H1 (cell line): Measurements from ENCODE around the gene PANX2.

Source experiments
- POLR2AphosphoS5 ChIP-seq: IDR thresholded peaks from 2 replicates; pipeline ENCODE4 v1.6.1; 2011; ENCODE audit warnings: low read depth, low read length
- ZNF274 ChIP-seq: IDR thresholded peaks from 2 replicates; pipeline ENCODE4 v1.7.0; 2012; ENCODE audit warnings: low read length, borderline replicate concordance; ENCODE audit errors: extremely low read depth
- TF ChIP-seq, protein P1 (sequence below), 3 experiments: IDR thresholded peaks; 1 replicate in 2 of 3; 2 replicates in 1 of 3; pipeline versions ENCODE4 v1.5.1 to v1.6.1; 2011; ENCODE audit warnings: low read length in 3 of 3, mild to moderate bottlenecking in 3 of 3, inconsistent platforms in 2 of 3, low read depth in 1 of 3, moderate library complexity in 1 of 3; ENCODE audit not compliant: insufficient read depth in 1 of 3; ENCODE audit errors: control extremely low read depth in 1 of 3
- TF ChIP-seq, protein P2 (sequence below): IDR thresholded peaks from 2 replicates; pipeline ENCODE4 v1.6.1; 2011; ENCODE audit warnings: low read depth, mild to moderate bottlenecking, low read length; ENCODE audit not compliant: insufficient read depth

DNA sequence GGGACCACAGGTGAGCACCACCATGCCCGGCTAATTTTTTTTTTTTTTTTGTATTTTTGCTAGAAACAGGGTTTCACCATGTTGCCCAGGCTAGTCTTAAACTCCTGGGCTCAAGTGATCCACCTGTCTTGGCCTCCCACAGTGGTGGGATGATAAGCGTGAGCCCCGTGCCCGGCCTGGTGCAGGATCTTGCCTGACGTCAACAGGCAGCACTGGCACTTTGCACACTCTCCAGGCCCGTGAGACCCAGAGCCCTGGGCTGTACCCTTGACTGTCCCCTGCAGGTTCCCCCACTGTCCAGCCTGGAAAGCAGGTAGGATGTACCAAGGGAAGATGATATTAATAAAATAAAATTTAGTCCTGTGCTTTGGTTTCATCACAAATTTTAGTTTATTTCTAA, 29.1 kb upstream of the PANX2 start:
- TF ChIP-seq, protein P1, sequence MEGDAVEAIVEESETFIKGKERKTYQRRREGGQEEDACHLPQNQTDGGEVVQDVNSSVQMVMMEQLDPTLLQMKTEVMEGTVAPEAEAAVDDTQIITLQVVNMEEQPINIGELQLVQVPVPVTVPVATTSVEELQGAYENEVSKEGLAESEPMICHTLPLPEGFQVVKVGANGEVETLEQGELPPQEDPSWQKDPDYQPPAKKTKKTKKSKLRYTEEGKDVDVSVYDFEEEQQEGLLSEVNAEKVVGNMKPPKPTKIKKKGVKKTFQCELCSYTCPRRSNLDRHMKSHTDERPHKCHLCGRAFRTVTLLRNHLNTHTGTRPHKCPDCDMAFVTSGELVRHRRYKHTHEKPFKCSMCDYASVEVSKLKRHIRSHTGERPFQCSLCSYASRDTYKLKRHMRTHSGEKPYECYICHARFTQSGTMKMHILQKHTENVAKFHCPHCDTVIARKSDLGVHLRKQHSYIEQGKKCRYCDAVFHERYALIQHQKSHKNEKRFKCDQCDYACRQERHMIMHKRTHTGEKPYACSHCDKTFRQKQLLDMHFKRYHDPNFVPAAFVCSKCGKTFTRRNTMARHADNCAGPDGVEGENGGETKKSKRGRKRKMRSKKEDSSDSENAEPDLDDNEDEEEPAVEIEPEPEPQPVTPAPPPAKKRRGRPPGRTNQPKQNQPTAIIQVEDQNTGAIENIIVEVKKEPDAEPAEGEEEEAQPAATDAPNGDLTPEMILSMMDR (IDR thresholded peaks at IDR 0.05; ENCODE audit: control extremely low read depth in 1 of 3, insufficient read depth in 1 of 3, low read depth in 1 of 3, low read length in 3 of 3): no peak
- TF ChIP-seq POLR2AphosphoS5: no peak
- TF ChIP-seq ZNF274: no peak
- TF ChIP-seq, protein P2, sequence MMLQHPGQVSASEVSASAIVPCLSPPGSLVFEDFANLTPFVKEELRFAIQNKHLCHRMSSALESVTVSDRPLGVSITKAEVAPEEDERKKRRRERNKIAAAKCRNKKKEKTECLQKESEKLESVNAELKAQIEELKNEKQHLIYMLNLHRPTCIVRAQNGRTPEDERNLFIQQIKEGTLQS: no peak
